Peyer's patch (tissue), 4 donors: Measurements from ENCODE around the gene USP37.

Experiments
- CTCF ChIP-seq, 6 experiments: fragments of 450-650 bp in 4 of 6; fragments of 200-600 bp in 2 of 6; sonication (generic) in 1 of 6; IDR thresholded peaks; one replicate each; pipeline ENCODE4 v1.5.1; 2017 to 2019; ENCODE audit warnings: antibody characterized with exemption in 6 of 6, mild to moderate bottlenecking in 3 of 6, moderate library complexity in 1 of 6
- POLR2A ChIP-seq, 2 donors: fragments of 450-650 bp; IDR thresholded peaks; one replicate each; pipeline ENCODE4 v1.5.1; 2017; ENCODE audit warnings: antibody characterized with exemption in 2 of 2, mild to moderate bottlenecking in 2 of 2, moderate library complexity in 2 of 2

GRCh38 chr2:218429911-218430692 lies 138.0 kb downstream of the USP37 start:
- TF ChIP-seq CTCF (IDR thresholded peaks at IDR 0.05) (no peak), POLR2A (IDR thresholded peaks at IDR 0.05) (no peak)
